Measurements from ENCODE around the gene MAST2. TPM values are rescaled to one million over a fixed set of nuclear protein-coding genes. Genes with fewer than 3 reads are reported as not detected.
A peak's percentile ranks its signal among the peaks of the same experiment; 100 is the strongest.

The MAST2 gene
- total RNA-seq, 1 experiment from 2014 or later = 41.9 TPM

DNA sequence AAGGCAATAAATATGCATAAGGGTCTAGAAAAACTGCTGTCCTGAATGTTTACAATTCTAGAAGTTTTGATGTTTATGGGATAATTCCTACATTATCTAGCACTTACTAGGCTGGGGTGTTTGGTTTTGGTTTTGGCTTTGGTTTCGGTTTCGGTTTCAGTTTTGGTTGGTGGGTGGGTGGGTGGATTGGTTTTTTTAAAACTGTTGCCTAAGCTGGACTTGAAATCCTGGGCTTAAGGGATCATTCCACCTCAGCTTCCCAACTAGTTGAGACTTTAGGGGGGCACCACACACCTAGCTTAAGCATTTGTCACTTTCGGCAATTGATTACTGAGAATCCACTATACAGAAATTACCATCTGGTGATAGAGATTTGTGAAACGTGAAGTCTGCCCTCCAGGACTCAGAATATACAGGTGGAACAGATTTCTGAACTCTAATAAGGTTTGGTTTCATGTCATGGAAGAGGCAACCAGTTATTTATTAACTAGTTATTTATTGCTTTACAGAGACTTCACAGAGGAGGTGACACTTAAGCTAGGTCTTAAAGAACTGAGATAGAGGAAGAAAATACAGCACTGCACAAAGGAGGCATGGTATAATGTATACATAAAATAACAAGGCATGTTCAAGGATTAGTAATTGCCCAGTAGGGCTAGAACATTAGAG is 259.4 kb downstream of the MAST2 start:
- Histone ChIP-seq H3K4me2 (ENCODE audit: low read length) (peak overlapping the region; percentile 68), H3K36me3 (ENCODE audit: control insufficient read depth in 1 of 2, insufficient read depth in 2 of 2, low read length in 2 of 2) (no peaks in the 10 kb centered on the region), H2AFZ (ENCODE audit: low read depth, low read length, poor library complexity, severe bottlenecking) (peak overlapping the region; percentile 18), H3K4me3 (replicated peaks in 1 of 2; ENCODE audit: low read depth in 1 of 2, low read length in 2 of 2) (peak overlapping the region; percentile 40 to 51), H3K79me2 (ENCODE audit: insufficient read depth, low read length) (no peaks in the 10 kb centered on the region), H3K4me1 (ENCODE audit: control insufficient read depth in 1 of 2, insufficient read depth in 2 of 2, low read length in 2 of 2) (peaks cover 2 to 24% of the 10 kb centered on the region in 2 experiments; a peak in 3 of 4 replicates), H3K27me3 (ENCODE audit: insufficient read depth, low read length) (no peaks in the 10 kb centered on the region), H4K20me1 (ENCODE audit: insufficient read depth) (no peaks in the 10 kb centered on the region), H3K9ac (ENCODE audit: low read length) (peak overlapping the region; percentile 38), H3K9me2 (ENCODE audit: insufficient read depth) (no peaks in the 10 kb centered on the region), H3K27ac (ENCODE audit: low read depth, low read length) (peak overlapping the region; percentile 8; the same call in 1 of the 2 replicates), H3K9me3 (ENCODE audit: control insufficient read depth in 1 of 2, insufficient read depth in 1 of 2, low read depth in 1 of 2, low read length in 2 of 2) (no peaks in the 10 kb centered on the region)
- CTCF ChIA-PET = interaction anchor here (1.6 kb wide), 1 partner anchor 161 kb away, joined by 5 read pairs; no protein-coding TSS in a partner anchor
- RAD21 ChIA-PET (ENCODE audit: low non-redundant PET in 1 of 2, low total read pairs in 2 of 2, uncharacterized antibody in 2 of 2, unreplicated experiment in 2 of 2) = no interaction called here
- TF ChIP-seq EGR1 (IDR thresholded peaks at IDR 0.05; ENCODE audit: low read depth) = no peak
- DNase-seq (ENCODE audit: low read depth, low spot score) = no peak
- BruUV-seq (replicated peaks) = no TSS peak
- intact Hi-C loops (cut with micrococcal nuclease) = no loop called here
- ATAC-seq = peak; percentile 28
- POLR2A ChIA-PET = no interaction called here

DNA sequence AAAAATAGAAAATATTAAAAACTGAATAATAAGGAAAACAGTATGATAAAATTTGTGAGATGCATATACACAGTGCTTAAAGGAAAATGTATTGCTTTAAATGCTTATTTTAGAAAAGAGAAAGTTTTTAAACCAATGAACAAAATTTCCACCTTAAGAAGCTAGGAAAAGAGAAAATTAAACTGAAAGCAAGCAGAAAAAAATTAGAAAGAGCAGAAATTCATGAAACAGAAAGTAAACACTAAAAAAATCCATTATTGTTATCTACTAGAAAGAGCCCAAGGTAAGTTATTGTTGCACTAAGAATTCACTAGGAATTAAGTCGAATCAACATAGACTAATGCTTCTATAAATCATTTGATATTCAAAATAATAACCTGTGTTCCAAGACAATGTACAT is 261.3 kb downstream of the MAST2 start:
- Histone ChIP-seq H3K27me3 (ENCODE audit: insufficient read depth, low read length) (no peaks in the 10 kb centered on the region), H4K20me1 (ENCODE audit: insufficient read depth) (no peaks in the 10 kb centered on the region), H3K9ac (ENCODE audit: low read length) (no peak overlapping the region), H3K36me3 (ENCODE audit: control insufficient read depth in 1 of 2, insufficient read depth in 2 of 2, low read length in 2 of 2) (no peaks in the 10 kb centered on the region), H3K4me1 (ENCODE audit: control insufficient read depth in 1 of 2, insufficient read depth in 2 of 2, low read length in 2 of 2) (peaks cover 2 to 24% of the 10 kb centered on the region in 2 experiments; a peak in 3 of 4 replicates), H3K9me2 (ENCODE audit: insufficient read depth) (no peaks in the 10 kb centered on the region), H3K9me3 (ENCODE audit: control insufficient read depth in 1 of 2, insufficient read depth in 1 of 2, low read depth in 1 of 2, low read length in 2 of 2) (no peaks in the 10 kb centered on the region), H3K79me2 (ENCODE audit: insufficient read depth, low read length) (no peaks in the 10 kb centered on the region), H2AFZ (ENCODE audit: low read depth, low read length, poor library complexity, severe bottlenecking) (no peak overlapping the region), H3K4me3 (replicated peaks in 1 of 2; ENCODE audit: low read depth in 1 of 2, low read length in 2 of 2) (no peak overlapping the region), H3K4me2 (ENCODE audit: low read length) (peak overlapping the region; percentile 44), H3K27ac (ENCODE audit: low read depth, low read length) (no peak overlapping the region)
- CTCF ChIA-PET = interaction anchor here (1.6 kb wide), 1 partner anchor 159 kb away, joined by 5 read pairs; no protein-coding TSS in a partner anchor
- RAD21 ChIA-PET (ENCODE audit: low non-redundant PET in 1 of 2, low total read pairs in 2 of 2, uncharacterized antibody in 2 of 2, unreplicated experiment in 2 of 2) = no interaction called here
- TF ChIP-seq, protein P1, sequence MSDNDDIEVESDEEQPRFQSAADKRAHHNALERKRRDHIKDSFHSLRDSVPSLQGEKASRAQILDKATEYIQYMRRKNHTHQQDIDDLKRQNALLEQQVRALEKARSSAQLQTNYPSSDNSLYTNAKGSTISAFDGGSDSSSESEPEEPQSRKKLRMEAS (IDR thresholded peaks at IDR 0.05) = no peak
- TF ChIP-seq FOSL1 (IDR thresholded peaks at IDR 0.05; ENCODE audit: low read depth) (no peak), CBX3 (IDR thresholded peaks at IDR 0.05; ENCODE audit: low read depth) (no peak), YY1 (IDR thresholded peaks at IDR 0.05; ENCODE audit: extremely low read depth, insufficient replicate concordance, low read depth, low read length) (no peak), REST (IDR thresholded peaks at IDR 0.05; ENCODE audit: low read depth) (no peak), ZNF274 (IDR thresholded peaks at IDR 0.05; ENCODE audit: low read depth, low read length) (no peak), POLR2A (IDR thresholded peaks at IDR 0.05; ENCODE audit: borderline replicate concordance, extremely low read depth, insufficient read depth, insufficient read length) (no peak), SRF (IDR thresholded peaks at IDR 0.05; ENCODE audit: low read depth) (no peak), SIN3A (IDR thresholded peaks at IDR 0.05; ENCODE audit: low read depth) (no peak), EZH2phosphoT487 (IDR thresholded peaks at IDR 0.05; ENCODE audit: borderline replicate concordance) (no peak), RAD21 (IDR thresholded peaks at IDR 0.05; ENCODE audit: low read depth) (no peak), ZFX (IDR thresholded peaks at IDR 0.05) (no peak), ELF1 (IDR thresholded peaks at IDR 0.05; ENCODE audit: borderline replicate concordance, low read depth) (no peak), EGR1 (IDR thresholded peaks at IDR 0.05; ENCODE audit: low read depth) (no peak), SP1 (IDR thresholded peaks at IDR 0.05; ENCODE audit: low read depth) (no peak)
- BruUV-seq (replicated peaks) = no TSS peak
- no peak for DNase-seq (ENCODE audit: low read depth, low spot score)
- ATAC-seq = no peak
- POLR2A ChIA-PET = no interaction called here
- intact Hi-C loops (cut with micrococcal nuclease) = no loop called here
